Liver (tissue), 3 donors: ENCODE measurements around the gene KCTD12.

Experiments
- CTCF ChIP-seq: fragments of 150-350 bp; IDR thresholded peaks from 2 replicates; pipeline ENCODE4 v1.5.1; 2017; ENCODE audit warnings: improper control_type of control experiment, low read depth, low read length; ENCODE audit not compliant: missing input control
- EGR1 ChIP-seq, 2 donors: IDR thresholded peaks; 2 replicates each; pipeline ENCODE4 v1.6.1; 2016 to 2018; ENCODE audit warnings: antibody characterized with exemption in 2 of 2, low read depth in 2 of 2
- JUND ChIP-seq, 2 donors: IDR thresholded peaks; 2 replicates each; pipeline ENCODE4 v1.6.1; 2016; ENCODE audit warnings: antibody characterized with exemption in 2 of 2
- MAX ChIP-seq: IDR thresholded peaks from 2 replicates; pipeline ENCODE4 v1.6.1; 2016; ENCODE audit warnings: antibody characterized with exemption
- NR2F2 ChIP-seq: IDR thresholded peaks from 2 replicates; pipeline ENCODE4 v1.6.1; 2016; ENCODE audit warnings: antibody characterized with exemption
- RAD21 ChIP-seq, 2 donors: IDR thresholded peaks; 2 replicates each; pipeline ENCODE4 v1.6.1; 2016; ENCODE audit warnings: antibody characterized with exemption in 2 of 2, mild to moderate bottlenecking in 2 of 2
- RXRA ChIP-seq, 2 donors: IDR thresholded peaks; 2 replicates each; pipeline ENCODE4 v1.6.1; 2017 to 2018; ENCODE audit warnings: antibody characterized with exemption in 2 of 2, mild to moderate bottlenecking in 1 of 2
- SP1 ChIP-seq: IDR thresholded peaks from 2 replicates; pipeline ENCODE4 v1.6.1; 2018; ENCODE audit warnings: antibody characterized with exemption, mild to moderate bottlenecking
- TAF1 ChIP-seq: conservative IDR thresholded peaks from 2 replicates; pipeline ENCODE4 v1.6.1; 2016; ENCODE audit warnings: antibody characterized with exemption, mild to moderate bottlenecking
- YY1 ChIP-seq: IDR thresholded peaks from 2 replicates; pipeline ENCODE4 v1.6.1; 2016; ENCODE audit warnings: antibody characterized with exemption, mild to moderate bottlenecking
- donor health status: healthy.
- donor health status: healthy.

GRCh38 chr13:76904507-76904906 is 18.3 kb upstream of the KCTD12 start:
- no peak for TF ChIP-seq CTCF
- no peak for TF ChIP-seq RAD21 (IDR thresholded peaks at IDR 0.05)
- TF ChIP-seq RXRA (IDR thresholded peaks at IDR 0.05), result no peak
- TF ChIP-seq TAF1, result no peak
- no peak for TF ChIP-seq SP1
- no peak for TF ChIP-seq MAX
- TF ChIP-seq YY1, result no peak
- TF ChIP-seq JUND (IDR thresholded peaks at IDR 0.05), result no peak
- TF ChIP-seq EGR1 (IDR thresholded peaks at IDR 0.05; ENCODE audit: low read depth in 2 of 2), result no peak
- no peak for TF ChIP-seq NR2F2
